ENCODE data around the gene HSPG2. TPM values are rescaled to one million over a fixed set of nuclear protein-coding genes. Genes with fewer than 3 reads are reported as not detected.
"Not testable (repeated sequence)": the region's sequence is repeated elsewhere in the genome, so short reads cannot be mapped to it uniquely, and the experiment has no call there.

HSPG2 gene
- total and polyA plus RNA-seq, 8 donors = 150 to 434 (median 196) TPM

DNA sequence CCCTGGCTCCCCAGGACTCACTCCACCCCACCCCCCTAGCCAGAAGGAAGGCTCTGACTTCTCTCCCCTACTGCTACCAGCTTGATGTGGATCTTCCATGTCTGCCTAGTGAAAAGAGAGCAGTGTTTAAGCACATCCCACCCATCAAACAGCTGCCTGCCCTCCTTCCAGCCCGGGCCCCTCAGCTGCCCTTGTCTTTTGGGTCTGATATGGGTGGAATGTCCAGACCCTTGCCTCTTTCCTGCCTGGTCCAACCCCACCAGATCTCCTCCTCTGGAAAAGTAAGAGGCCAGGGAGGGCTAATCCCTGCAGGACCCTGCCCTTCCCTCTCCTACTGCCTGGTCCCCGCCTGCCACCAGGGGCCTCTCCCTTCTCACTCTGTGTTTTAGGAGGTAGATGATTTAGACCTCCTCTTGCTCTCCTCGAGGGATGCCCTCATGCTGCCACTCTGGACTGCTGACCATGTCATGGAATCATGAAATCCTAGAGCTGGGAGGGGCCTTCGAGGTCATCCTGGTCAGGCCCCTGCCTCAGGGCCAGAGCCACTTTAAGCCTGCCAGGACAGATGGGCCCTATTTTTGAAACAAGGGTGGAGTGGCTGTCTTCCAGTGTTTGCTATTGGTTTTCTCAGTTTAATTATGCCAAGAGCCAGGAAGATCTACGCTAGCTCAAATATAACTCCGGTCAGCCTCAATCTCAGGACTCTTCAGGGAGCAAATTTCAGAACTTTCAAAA is 15.8 kb upstream of the HSPG2 start:
- peaks cover 0 to 11% of the 10 kb centered on the region in 2 donors for H3K4me1 ChIP-seq
- no peaks in the 10 kb centered on the region for H3K9me3 ChIP-seq
- DNase-seq (peak in 1 of 4 donors; percentile 22), ATAC-seq (no peak)
- no peak overlapping the region for H3K4me3 ChIP-seq
- H3K36me3 ChIP-seq = no peaks in the 10 kb centered on the region
- intact Hi-C loops (cut with DNase I) = no loop called here
- TF ChIP-seq, protein P1, sequence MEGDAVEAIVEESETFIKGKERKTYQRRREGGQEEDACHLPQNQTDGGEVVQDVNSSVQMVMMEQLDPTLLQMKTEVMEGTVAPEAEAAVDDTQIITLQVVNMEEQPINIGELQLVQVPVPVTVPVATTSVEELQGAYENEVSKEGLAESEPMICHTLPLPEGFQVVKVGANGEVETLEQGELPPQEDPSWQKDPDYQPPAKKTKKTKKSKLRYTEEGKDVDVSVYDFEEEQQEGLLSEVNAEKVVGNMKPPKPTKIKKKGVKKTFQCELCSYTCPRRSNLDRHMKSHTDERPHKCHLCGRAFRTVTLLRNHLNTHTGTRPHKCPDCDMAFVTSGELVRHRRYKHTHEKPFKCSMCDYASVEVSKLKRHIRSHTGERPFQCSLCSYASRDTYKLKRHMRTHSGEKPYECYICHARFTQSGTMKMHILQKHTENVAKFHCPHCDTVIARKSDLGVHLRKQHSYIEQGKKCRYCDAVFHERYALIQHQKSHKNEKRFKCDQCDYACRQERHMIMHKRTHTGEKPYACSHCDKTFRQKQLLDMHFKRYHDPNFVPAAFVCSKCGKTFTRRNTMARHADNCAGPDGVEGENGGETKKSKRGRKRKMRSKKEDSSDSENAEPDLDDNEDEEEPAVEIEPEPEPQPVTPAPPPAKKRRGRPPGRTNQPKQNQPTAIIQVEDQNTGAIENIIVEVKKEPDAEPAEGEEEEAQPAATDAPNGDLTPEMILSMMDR (IDR thresholded peaks at IDR 0.05) = no peak
- H3K27me3 ChIP-seq = no peaks in the 10 kb centered on the region
- no peak overlapping the region for H3K27ac ChIP-seq

DNA sequence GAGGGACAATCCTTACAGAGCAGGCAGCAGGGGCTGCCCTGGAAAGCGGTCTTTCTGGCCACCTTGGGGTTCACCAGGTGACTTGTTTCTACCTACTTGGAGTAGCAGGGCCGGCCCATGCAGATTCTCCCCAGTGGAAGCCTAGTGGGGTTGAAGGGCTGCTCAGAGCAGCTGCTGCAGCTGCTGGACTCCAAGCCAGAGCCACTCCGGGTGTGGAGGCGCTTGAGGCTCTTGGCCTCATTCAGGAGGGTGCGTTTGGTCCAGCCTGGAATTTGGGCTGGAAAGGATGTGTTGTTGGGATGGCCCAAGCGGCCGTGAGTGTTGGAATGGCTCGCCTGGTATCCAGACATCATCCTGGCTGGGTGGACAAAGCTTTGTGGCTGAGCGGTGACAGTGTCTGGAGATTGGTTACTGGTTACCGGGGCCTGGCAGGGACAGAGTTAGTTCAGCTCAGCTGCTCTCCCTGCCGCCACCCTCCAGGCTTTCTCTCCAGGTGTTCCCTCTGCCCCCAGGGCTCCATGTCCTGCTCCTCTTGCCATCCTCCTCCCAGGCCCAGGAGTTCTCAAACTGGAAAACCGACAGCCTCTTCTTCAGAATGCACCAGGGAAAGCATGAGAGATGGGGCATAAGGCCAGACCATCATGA is 14.2 kb upstream of the HSPG2 start:
- H3K4me1 ChIP-seq = no peaks in the 10 kb centered on the region
- intact Hi-C loops (cut with DNase I) = no loop called here
- no peak overlapping the region for H3K27ac ChIP-seq
- H3K36me3 ChIP-seq = no peaks in the 10 kb centered on the region
- no peak overlapping the region for H3K4me3 ChIP-seq
- TF ChIP-seq, protein P1 (IDR thresholded peaks at IDR 0.05) = no peak
- ATAC-seq = no peak
- no peaks in the 10 kb centered on the region for H3K9me3 ChIP-seq
- no peaks in the 10 kb centered on the region for H3K27me3 ChIP-seq
- DNase-seq = peak in 1 of 4 donors; percentile 59

DNA sequence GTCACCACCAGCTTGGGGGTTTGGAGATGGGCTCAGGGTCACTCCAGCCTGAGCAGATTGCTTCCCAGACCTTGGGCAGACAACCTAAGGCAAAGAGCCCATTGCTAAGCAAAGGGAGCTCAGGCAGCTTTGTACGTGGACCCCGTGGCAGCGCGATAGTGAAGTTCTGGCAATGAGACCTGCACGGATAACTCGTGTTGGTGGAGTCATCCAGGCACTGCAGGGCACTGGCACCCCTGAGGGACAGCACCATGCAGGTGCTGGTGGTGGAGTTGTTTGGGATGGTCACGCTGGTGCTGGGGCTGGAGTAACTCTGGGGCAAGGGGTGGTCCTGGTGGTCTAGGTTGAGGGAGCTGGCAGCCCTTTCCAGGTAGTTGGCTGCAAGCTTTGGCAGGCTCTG is 13.6 kb upstream of the HSPG2 start:
- intact Hi-C loops (cut with DNase I) = no loop called here
- no peak overlapping the region for H3K27ac ChIP-seq
- H3K4me1 ChIP-seq = no peaks in the 10 kb centered on the region
- H3K36me3 ChIP-seq = no peaks in the 10 kb centered on the region
- DNase-seq = peak in 1 of 4 donors; percentile 59
- H3K4me3 ChIP-seq = no peak overlapping the region
- H3K9me3 ChIP-seq = no peaks in the 10 kb centered on the region
- ATAC-seq = no peak
- no peaks in the 10 kb centered on the region for H3K27me3 ChIP-seq
- TF ChIP-seq, protein P1 (IDR thresholded peaks at IDR 0.05) = no peak

DNA sequence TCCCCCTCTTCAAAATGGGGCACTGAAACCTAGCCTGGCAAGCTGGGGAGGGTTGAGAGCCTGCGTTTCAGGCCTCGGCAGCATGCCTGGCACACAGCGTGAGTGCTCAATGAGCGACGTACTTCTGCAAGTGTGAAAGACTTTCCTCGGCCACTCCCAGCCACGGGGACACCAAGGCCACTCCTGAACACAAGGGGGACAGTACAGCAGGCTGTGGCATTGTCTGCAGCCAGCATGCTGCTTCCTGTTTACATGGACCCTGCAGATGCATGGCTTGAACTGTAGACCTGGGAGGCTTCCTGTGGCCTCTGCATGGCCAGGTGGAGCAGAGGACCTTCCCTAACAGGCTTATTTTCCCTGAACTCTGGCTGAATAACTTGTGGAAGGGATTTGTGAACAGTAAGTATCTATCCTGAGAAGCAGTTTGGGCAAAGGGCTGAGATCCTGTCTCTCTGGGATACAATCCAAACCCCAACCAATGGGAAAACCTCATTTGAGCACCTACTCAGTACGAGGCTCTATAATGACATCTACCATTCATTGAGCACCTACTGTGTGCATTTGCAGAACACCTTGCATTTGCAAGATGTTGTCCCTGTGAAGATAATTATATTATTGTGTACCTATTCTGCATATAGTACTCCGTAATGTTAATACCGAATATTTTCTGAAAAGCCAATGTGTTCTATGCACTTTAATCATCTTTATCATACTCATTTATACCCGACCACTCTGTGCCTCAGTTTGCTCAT is 9.9 kb upstream of the HSPG2 start:
- TF ChIP-seq, protein P1 (IDR thresholded peaks at IDR 0.05) = no peak
- no peak overlapping the region for H3K27ac ChIP-seq
- H3K9me3 ChIP-seq = no peaks in the 10 kb centered on the region
- intact Hi-C loops (cut with DNase I) = no loop called here
- ATAC-seq = peak; percentile 70
- H3K4me1 ChIP-seq = peaks cover 0 to 7% of the 10 kb centered on the region in 2 donors
- DNase-seq = no peak
- no peaks in the 10 kb centered on the region for H3K27me3 ChIP-seq
- H3K4me3 ChIP-seq = no peak overlapping the region
- no peaks in the 10 kb centered on the region for H3K36me3 ChIP-seq

DNA sequence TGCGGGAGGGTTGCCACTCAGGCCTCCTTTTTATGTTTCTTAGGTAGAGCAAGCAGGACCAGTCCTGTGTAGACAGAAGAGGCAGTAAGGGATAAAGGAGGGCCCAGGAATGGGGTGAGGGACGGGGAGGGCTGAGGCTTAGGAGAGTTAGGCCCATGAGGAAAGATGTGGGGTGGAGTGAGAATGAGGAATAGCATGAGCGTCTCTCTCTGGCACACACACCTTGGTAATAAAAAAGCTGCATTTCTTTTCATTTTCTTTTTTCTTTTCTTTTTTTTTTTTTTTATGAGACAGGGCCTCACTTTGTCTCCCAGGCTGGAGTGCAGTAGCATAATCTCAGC is 7.6 kb upstream of the HSPG2 start:
- Histone ChIP-seq H3K27me3 (no peaks in the 10 kb centered on the region), H3K27ac (no peak overlapping the region), H3K9me3 (no peaks in the 10 kb centered on the region), H3K4me1 (peaks cover 1 to 12% of the 10 kb centered on the region in 2 donors), H3K36me3 (no peaks in the 10 kb centered on the region), H3K4me3 (no peak overlapping the region)
- ATAC-seq (no peak), DNase-seq (no peak)
- TF ChIP-seq, protein P1 (IDR thresholded peaks at IDR 0.05) = no peak
- intact Hi-C loops (cut with DNase I) = no loop called here

DNA sequence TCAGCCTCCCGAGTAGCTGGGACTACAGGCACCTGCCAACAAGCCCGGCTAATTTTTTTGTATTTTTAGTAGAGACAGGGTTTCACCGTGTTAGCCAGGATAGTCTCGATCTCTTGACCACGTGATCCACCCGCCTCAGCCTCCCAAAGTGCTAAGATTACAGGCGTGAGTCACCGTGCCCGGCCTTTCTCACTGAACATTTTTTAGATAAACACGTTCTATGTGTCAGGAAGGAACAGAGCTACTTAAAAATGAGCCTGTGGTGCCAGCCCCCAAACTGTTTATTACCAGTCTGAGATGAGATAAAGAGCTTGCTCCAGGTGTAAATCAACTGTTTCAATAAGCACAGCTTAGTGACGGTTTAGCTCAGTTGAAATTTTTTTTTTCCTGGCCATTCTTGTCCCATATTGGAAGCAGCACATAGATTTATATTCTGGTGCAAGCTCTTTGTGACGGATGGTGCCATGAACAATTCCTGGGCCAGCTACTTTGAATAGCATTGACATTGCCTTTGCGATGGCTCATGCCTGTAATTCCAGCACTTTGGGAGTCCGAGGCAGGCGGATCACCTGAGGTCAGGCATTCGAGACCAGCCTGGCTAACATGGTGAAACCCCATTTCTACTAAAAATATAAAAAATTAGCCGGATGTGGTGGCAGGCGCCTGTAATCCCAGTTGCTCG is 6.0 kb upstream of the HSPG2 start:
- intact Hi-C loops (cut with DNase I); H3K36me3 ChIP-seq; H3K4me3 ChIP-seq; H3K9me3 ChIP-seq; H3K27ac ChIP-seq; H3K27me3 ChIP-seq; DNase-seq: not testable (repeated sequence)
- peak; percentile 10 for ATAC-seq
- H3K4me1 ChIP-seq = peaks cover 12 to 28% of the 10 kb centered on the region in 2 donors

All from left lung (tissue), 10 donors.